Cerebellar cortex (tissue), 1 donor: ENCODE results near the gene WDR5.
"Not testable (repeated sequence)": the region's sequence is repeated elsewhere in the genome, so short reads cannot be mapped to it uniquely, and the experiment has no call there.

Experiments used
- DNase-seq: peaks from one replicate; pipeline ENCODE4 v3.0.0-alpha.2; 2015; ENCODE audit warnings: low spot score

The WDR5 gene

GRCh38 chr9:134135343-134136117 lies at the start of gene WDR5:
WDR5 (plus strand) TSS chr9:134136082; CDS start chr9:134139878, 3,796 bp downstream.
- peak; percentile 89 for DNase-seq

- DNase-seq, result no peak
These were observed 47.7 kb upstream of the WDR5 start for GRCh38 chr9:134088063-134088725.

- DNase-seq, result no peak
These were observed 45.9 kb upstream of the WDR5 start for GRCh38 chr9:134089972-134090371.

- DNase-seq, result peak; percentile 29
These were observed 36.6 kb upstream of the WDR5 start for GRCh38 chr9:134099123-134099761.

GRCh38 chr9:134100040-134100439 lies 35.8 kb upstream of the WDR5 start:
- DNase-seq, result no peak

- DNase-seq, result not testable (repeated sequence)
These were observed 34.7 kb upstream of the WDR5 start for GRCh38 chr9:134101133-134101532.

- DNase-seq, result no peak
These were observed 34.2 kb upstream of the WDR5 start for GRCh38 chr9:134101623-134102149.

- DNase-seq, result no peak
These were observed 32.4 kb upstream of the WDR5 start for GRCh38 chr9:134103391-134103998.

- no peak for DNase-seq
These were observed 24.8 kb upstream of the WDR5 start for GRCh38 chr9:134111064-134111463.

GRCh38 chr9:134112561-134112960 lies 23.3 kb upstream of the WDR5 start:
- DNase-seq, result no peak

- not testable (repeated sequence) for DNase-seq
These were observed 16.9 kb upstream of the WDR5 start for GRCh38 chr9:134118972-134119371.

GRCh38 chr9:134123764-134124128 lies 12.1 kb upstream of the WDR5 start:
- DNase-seq, result no peak

GRCh38 chr9:134125413-134126095 lies 10.3 kb upstream of the WDR5 start:
- no peak for DNase-seq

GRCh38 chr9:134126373-134126772 lies 9.5 kb upstream of the WDR5 start:
- DNase-seq, result no peak

GRCh38 chr9:134127065-134127580 lies 8.8 kb upstream of the WDR5 start:
- DNase-seq, result no peak

- DNase-seq, result no peak
These were observed 8.3 kb upstream of the WDR5 start for GRCh38 chr9:134127616-134128015.

GRCh38 chr9:134128727-134129679 lies 6.9 kb upstream of the WDR5 start:
- DNase-seq, result no peak

- DNase-seq, result no peak
These were observed 5.1 kb upstream of the WDR5 start for GRCh38 chr9:134130503-134131375.

- no peak for DNase-seq
These were observed 4.2 kb upstream of the WDR5 start for GRCh38 chr9:134131471-134132207.
